Prostate gland (tissue), 2 donors: ENCODE results near the gene BLZF1.

ENCODE experiments used
- POLR2A ChIP-seq: fragments of 450-650 bp; IDR thresholded peaks from one replicate; pipeline ENCODE4 v1.6.1; 2016; ENCODE audit warnings: antibody characterized with exemption, mild to moderate bottlenecking
- POLR2AphosphoS5 ChIP-seq: sonication (generic); formaldehyde crosslinking; IDR thresholded peaks from one replicate; pipeline ENCODE4 v1.6.1; 2017; ENCODE audit warnings: antibody characterized with exemption
- TF ChIP-seq, protein P1 (sequence below), 4 experiments: fragments of 200-600 bp in 2 of 4; fragments of 450-650 bp in 2 of 4; sonication (generic) in 2 of 4; IDR thresholded peaks; 1 replicate in 3 of 4; 2 replicates in 1 of 4; pipeline ENCODE4 v1.5.1; 2016 to 2019; ENCODE audit warnings: antibody characterized with exemption in 4 of 4, mild to moderate bottlenecking in 2 of 4, moderate library complexity in 2 of 4

GRCh38 chr1:169367096-169367685 lies 804 bp upstream of the BLZF1 start:
- TF ChIP-seq POLR2A (no peak), POLR2AphosphoS5 (no peak)
- TF ChIP-seq, protein P1, sequence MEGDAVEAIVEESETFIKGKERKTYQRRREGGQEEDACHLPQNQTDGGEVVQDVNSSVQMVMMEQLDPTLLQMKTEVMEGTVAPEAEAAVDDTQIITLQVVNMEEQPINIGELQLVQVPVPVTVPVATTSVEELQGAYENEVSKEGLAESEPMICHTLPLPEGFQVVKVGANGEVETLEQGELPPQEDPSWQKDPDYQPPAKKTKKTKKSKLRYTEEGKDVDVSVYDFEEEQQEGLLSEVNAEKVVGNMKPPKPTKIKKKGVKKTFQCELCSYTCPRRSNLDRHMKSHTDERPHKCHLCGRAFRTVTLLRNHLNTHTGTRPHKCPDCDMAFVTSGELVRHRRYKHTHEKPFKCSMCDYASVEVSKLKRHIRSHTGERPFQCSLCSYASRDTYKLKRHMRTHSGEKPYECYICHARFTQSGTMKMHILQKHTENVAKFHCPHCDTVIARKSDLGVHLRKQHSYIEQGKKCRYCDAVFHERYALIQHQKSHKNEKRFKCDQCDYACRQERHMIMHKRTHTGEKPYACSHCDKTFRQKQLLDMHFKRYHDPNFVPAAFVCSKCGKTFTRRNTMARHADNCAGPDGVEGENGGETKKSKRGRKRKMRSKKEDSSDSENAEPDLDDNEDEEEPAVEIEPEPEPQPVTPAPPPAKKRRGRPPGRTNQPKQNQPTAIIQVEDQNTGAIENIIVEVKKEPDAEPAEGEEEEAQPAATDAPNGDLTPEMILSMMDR (IDR thresholded peaks at IDR 0.05), result no peak
